ENCODE results near the gene ZCCHC14.

Gene ZCCHC14

GRCh38 chr16:87457061-87457611 lies 35.7 kb downstream of the ZCCHC14 start:
- no peak for TF ChIP-seq EZH2phosphoT487 (conservative IDR thresholded peaks at IDR 0.05; ENCODE audit: low read length)
- TF ChIP-seq, protein P1, sequence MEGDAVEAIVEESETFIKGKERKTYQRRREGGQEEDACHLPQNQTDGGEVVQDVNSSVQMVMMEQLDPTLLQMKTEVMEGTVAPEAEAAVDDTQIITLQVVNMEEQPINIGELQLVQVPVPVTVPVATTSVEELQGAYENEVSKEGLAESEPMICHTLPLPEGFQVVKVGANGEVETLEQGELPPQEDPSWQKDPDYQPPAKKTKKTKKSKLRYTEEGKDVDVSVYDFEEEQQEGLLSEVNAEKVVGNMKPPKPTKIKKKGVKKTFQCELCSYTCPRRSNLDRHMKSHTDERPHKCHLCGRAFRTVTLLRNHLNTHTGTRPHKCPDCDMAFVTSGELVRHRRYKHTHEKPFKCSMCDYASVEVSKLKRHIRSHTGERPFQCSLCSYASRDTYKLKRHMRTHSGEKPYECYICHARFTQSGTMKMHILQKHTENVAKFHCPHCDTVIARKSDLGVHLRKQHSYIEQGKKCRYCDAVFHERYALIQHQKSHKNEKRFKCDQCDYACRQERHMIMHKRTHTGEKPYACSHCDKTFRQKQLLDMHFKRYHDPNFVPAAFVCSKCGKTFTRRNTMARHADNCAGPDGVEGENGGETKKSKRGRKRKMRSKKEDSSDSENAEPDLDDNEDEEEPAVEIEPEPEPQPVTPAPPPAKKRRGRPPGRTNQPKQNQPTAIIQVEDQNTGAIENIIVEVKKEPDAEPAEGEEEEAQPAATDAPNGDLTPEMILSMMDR (IDR thresholded peaks at IDR 0.05; ENCODE audit: insufficient read depth, low read length, poor library complexity, severe bottlenecking), result no peak
- no peak overlapping the region for H3K4me3 ChIP-seq (ENCODE audit: insufficient read depth, low read length, poor library complexity, severe bottlenecking)
- no peak overlapping the region for H3K9ac ChIP-seq (ENCODE audit: low read length)
- no peaks in the 10 kb centered on the region for H3K27me3 ChIP-seq (ENCODE audit: low read length)
- no peaks in the 10 kb centered on the region for H4K20me1 ChIP-seq (ENCODE audit: low read depth, low read length)
- H3F3A ChIP-seq (ENCODE audit: insufficient read depth), result no peaks in the 10 kb centered on the region
- H3K27ac ChIP-seq (ENCODE audit: low read depth, low read length), result no peak overlapping the region
- no peaks in the 10 kb centered on the region for H3K36me3 ChIP-seq (ENCODE audit: low read length)
- no peaks in the 10 kb centered on the region for H3K79me2 ChIP-seq (ENCODE audit: insufficient read depth, low read length)
- no peak overlapping the region for H2AFZ ChIP-seq (ENCODE audit: low read depth, low read length, severe bottlenecking)
- H3K4me2 ChIP-seq (ENCODE audit: low read depth, low read length, poor library complexity, severe bottlenecking), result no peak overlapping the region
- H3K9me3 ChIP-seq (ENCODE audit: insufficient read depth, low read length), result no peaks in the 10 kb centered on the region
- no peaks in the 10 kb centered on the region for H3K9me2 ChIP-seq (replicated peaks; ENCODE audit: insufficient read depth, low read length)

GRCh38 chr16:87454391-87454790 lies 38.4 kb downstream of the ZCCHC14 start:
- H3K9ac ChIP-seq (ENCODE audit: low read length), result no peak overlapping the region
- no peak overlapping the region for H2AFZ ChIP-seq (ENCODE audit: low read depth, low read length, severe bottlenecking)
- no peaks in the 10 kb centered on the region for H3K27me3 ChIP-seq (ENCODE audit: low read length)
- TF ChIP-seq, protein P1 (IDR thresholded peaks at IDR 0.05; ENCODE audit: insufficient read depth, low read length, poor library complexity, severe bottlenecking), result no peak
- TF ChIP-seq EZH2phosphoT487 (conservative IDR thresholded peaks at IDR 0.05; ENCODE audit: low read length), result no peak
- H3K36me3 ChIP-seq (ENCODE audit: low read length), result no peaks in the 10 kb centered on the region
- no peaks in the 10 kb centered on the region for H4K20me1 ChIP-seq (ENCODE audit: low read depth, low read length)
- no peaks in the 10 kb centered on the region for H3K79me2 ChIP-seq (ENCODE audit: insufficient read depth, low read length)
- H3K9me2 ChIP-seq (replicated peaks; ENCODE audit: insufficient read depth, low read length), result no peaks in the 10 kb centered on the region
- no peak overlapping the region for H3K4me2 ChIP-seq (ENCODE audit: low read depth, low read length, poor library complexity, severe bottlenecking)
- no peaks in the 10 kb centered on the region for H3K9me3 ChIP-seq (ENCODE audit: insufficient read depth, low read length)
- H3F3A ChIP-seq (ENCODE audit: insufficient read depth), result no peaks in the 10 kb centered on the region
- H3K4me3 ChIP-seq (ENCODE audit: insufficient read depth, low read length, poor library complexity, severe bottlenecking), result no peak overlapping the region
- H3K27ac ChIP-seq (ENCODE audit: low read depth, low read length), result no peak overlapping the region

DNA sequence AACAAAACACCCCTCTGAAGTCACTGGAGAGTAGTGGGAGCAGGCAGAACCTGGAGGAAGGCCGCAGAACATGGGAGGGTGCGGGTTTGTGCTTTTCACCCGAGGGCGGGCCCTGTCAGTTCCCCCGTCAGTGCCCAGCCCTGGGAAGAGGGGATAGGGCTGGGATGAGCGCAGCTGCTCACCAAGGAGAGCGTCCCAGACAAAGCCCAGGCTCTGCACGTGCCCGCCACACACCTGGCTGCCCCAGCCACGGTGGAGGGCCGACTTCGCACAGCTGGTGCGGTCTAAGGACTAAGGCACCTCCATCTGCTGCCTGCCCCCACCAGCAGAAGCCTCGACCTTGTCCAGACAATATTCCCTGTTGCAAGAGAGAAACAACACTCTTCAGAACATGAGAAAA lies 39.5 kb downstream of the ZCCHC14 start:
- H3K79me2 ChIP-seq (ENCODE audit: insufficient read depth, low read length), result no peaks in the 10 kb centered on the region
- no peak for TF ChIP-seq EZH2phosphoT487 (conservative IDR thresholded peaks at IDR 0.05; ENCODE audit: low read length)
- TF ChIP-seq, protein P1 (IDR thresholded peaks at IDR 0.05; ENCODE audit: insufficient read depth, low read length, poor library complexity, severe bottlenecking), result no peak

More for the DNA sequence above, 39.5 kb downstream of the ZCCHC14 start:
- Histone ChIP-seq H3F3A (ENCODE audit: insufficient read depth) (no peaks in the 10 kb centered on the region), H3K9me3 (ENCODE audit: insufficient read depth, low read length) (no peaks in the 10 kb centered on the region), H3K4me2 (ENCODE audit: low read depth, low read length, poor library complexity, severe bottlenecking) (no peak overlapping the region), H3K9me2 (replicated peaks; ENCODE audit: insufficient read depth, low read length) (no peaks in the 10 kb centered on the region), H3K27me3 (ENCODE audit: low read length) (no peaks in the 10 kb centered on the region), H3K9ac (ENCODE audit: low read length) (no peak overlapping the region), H3K36me3 (ENCODE audit: low read length) (no peaks in the 10 kb centered on the region), H3K27ac (ENCODE audit: low read depth, low read length) (no peak overlapping the region), H4K20me1 (ENCODE audit: low read depth, low read length) (no peaks in the 10 kb centered on the region), H2AFZ (ENCODE audit: low read depth, low read length, severe bottlenecking) (no peak overlapping the region), H3K4me3 (ENCODE audit: insufficient read depth, low read length, poor library complexity, severe bottlenecking) (no peak overlapping the region)
